ENCODE data around the gene PPP1CC.

Gene PPP1CC

GRCh38 chr12:110683888-110684287 is 58.8 kb downstream of the PPP1CC start:
- no peak for DNase-seq

DNA sequence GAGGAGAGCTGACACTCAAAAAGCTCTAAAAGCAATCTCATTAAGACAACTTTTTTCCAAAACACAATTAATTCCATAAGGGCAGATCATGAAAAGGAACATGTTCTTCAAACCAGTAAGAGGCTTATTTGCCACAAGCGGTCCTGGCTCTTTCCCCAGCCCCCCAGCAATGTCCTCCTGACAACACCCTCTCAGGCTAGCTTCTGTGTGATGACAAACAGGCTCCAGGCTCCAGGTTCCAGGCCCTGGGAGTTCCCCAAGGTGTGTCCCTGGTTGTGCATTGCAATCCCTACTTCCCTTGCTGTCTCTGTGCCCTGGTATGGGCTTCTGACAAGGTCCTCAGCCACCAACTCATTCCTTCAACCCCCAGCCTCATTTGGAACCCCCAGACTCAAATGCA is 62.7 kb downstream of the PPP1CC start:
- DNase-seq: no peak

DNA sequence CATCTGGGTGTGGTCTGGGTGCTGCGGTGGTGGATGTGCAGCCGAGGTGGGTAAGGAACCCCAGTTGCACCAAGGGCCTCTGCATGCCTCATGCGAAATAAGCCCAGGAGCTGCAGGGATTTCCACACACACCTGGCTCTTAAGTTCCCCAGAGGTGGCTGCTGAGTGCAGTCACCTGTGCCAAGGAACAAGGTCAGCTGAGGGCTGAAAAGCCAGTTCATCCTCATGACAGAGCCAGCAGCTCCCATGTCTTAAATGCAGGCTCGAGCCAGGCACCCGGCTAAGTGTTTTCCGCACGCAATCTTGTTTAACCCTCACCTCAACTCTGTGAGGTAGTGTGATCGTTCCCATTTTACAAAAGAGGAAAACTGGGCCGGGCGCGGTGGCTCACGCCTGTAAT is 63.5 kb downstream of the PPP1CC start:
- no peak for DNase-seq

GRCh38 chr12:110677982-110678381 is 64.7 kb downstream of the PPP1CC start:
- no peak for DNase-seq

DNA sequence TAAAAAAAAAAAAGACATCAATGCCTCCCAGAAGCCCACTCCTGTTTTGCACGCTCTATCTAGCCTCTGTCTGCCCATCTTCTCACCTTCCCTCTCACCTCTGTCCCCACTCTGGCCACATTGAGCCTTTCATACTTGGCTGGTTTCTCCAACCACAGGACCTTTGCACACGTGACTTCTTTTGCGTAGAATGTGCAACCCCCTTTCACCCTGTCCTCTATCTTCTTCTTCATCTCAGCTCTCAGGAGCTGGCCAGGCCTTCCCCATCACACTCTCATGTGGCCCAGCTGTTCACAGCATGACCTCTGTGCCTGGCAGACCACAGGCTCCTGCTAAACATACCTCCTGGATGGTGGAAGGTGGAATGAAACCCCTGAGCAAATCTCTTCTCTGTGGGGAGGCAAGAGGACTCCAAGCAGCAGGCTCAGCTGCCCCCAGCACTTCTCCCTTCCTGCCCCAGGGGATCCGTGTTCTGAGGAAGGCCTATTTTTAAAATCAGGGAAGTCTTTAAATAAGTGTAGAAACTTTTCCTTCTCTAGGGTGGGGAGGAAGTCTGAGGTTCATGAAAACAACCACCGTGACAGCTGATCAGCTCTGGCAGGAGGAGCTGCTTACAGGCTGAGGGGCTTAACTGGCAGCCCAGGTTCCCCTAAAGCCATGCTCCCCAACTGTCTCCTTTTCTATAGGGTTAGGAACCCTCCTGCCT is 65.3 kb downstream of the PPP1CC start:
- DNase-seq: no peak

GRCh38 chr12:110676171-110676570 is 66.5 kb downstream of the PPP1CC start:
- no peak for DNase-seq

GRCh38 chr12:110670161-110670701 is 72.5 kb downstream of the PPP1CC start:
- DNase-seq: no peak

All from NCI-H226 (cell line).